Measurements from ENCODE around the gene TCF7L2.
"Not testable (repeated sequence)": the region's sequence is repeated elsewhere in the genome, so short reads cannot be mapped to it uniquely, and the experiment has no call there.

Gene TCF7L2

GRCh38 chr10:113060201-113061053, 110.4 kb downstream of the TCF7L2 start:
- in situ Hi-C loops (cut with MboI; ENCODE audit: low sequenced_read_pairs) = no loop called here

GRCh38 chr10:113061054-113061430, 111.0 kb downstream of the TCF7L2 start:
- in situ Hi-C loops (cut with MboI; ENCODE audit: low sequenced_read_pairs) = no loop called here

DNA sequence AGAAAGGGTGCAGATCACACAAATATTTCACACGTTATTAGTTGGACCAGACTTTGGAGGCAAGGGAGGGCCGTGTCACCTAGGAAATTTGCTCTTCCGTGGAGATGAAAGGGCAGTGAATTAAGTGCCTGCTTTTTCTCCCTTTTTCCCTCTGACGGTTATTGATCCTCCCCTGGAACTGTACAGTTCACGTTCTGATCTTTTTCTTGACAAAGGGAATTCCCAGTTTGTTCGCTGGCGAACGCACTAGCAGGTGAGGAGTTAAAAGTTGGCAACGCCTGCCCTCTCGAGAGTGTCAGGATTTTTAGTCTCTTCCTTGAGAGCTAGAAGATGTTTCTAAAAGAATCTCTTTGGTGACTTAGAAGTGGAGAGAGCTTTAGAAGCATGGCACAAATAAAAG, 111.5 kb downstream of the TCF7L2 start:
- in situ Hi-C loops (cut with MboI; ENCODE audit: low sequenced_read_pairs) = no loop called here

DNA sequence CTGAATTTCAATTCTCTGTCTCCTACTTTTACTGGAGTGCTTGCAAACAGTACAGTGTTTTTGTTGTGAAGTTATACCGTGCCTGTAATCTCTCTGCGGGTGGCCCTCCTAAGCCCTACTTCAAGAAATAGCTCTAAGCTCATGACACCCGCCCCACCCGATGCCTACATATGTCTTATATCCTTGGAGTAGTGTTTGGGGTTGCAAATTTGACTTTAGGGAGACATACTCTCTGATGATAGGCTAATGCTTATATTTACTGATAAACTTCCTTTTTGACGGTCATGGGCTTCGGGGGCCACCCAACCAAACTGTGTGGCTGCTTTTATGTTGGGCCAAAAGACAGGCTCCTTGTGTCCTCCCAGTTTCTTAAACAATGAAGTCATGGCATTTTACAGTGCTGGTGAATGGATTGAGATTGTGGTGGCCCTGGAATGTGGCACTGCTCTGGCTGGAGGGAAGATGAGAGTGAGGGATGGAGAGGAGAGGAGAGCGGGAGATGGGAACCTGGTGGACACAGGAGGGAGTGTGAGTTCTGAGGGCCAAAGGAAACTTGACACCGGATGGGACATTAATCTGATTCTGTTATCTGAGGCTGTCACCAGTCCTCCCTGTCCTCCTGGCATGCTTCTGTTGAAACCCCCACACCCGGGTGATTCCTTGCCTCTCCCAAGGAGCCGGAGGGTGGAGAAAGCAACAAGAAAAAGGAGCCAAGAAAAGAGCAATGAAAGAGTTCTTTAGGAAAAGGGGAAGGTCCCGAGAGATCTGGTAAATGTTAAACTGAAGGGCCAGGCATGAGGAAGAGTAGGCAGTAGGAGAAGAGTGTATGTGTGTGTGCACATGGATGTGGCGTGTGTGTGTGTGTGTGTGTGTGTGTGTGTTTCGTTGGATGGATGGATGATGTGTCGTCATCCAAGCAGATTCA, 113.3 kb downstream of the TCF7L2 start:
- in situ Hi-C loops (cut with MboI; ENCODE audit: low sequenced_read_pairs) = no loop called here

DNA sequence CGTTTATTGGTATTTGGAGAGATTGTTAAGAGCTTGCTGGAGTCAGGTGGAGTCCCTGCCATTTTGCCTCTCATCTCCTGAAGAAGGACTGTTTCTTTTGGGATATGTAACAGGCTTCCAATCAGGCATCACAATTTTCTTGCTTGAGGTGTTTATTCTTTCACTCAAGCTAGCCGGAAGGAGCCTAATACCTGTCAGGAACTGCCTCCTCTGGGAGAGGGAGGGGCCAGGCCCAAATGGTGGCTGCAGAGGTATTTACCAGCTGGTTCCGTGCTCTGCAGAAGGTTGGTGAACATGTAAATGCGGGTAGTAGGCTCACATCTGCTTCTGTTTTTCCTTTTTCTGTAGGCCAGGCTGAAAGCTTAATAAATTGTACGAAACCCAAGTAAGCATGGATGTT, 114.0 kb downstream of the TCF7L2 start:
- in situ Hi-C loops (cut with MboI; ENCODE audit: low sequenced_read_pairs) = no loop called here

GRCh38 chr10:113066120-113066519, 116.1 kb downstream of the TCF7L2 start:
- in situ Hi-C loops (cut with MboI; ENCODE audit: low sequenced_read_pairs) = not testable (repeated sequence)

GRCh38 chr10:113066561-113067312, 116.7 kb downstream of the TCF7L2 start:
- in situ Hi-C loops (cut with MboI; ENCODE audit: low sequenced_read_pairs) = no loop called here

DNA sequence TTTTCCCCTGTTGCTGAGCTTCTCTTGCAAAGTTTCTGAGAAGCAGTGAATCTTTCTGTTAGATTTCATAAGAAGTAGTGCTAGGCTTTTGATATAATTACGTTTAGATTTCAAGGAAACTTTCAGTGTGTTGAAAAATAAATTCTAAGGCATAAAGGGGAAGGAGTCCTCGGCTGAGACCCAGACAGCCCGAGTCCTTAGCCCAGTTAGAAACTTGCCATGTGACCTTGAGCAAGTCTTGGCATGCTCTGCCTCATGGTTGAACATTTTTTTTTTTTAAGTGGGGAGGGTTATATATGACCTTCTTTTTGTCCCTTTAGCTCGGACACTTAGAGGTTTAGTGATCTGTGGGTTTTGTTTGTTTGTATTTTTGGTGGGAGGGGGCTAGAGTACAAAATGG, 117.5 kb downstream of the TCF7L2 start:
- in situ Hi-C loops (cut with MboI; ENCODE audit: low sequenced_read_pairs) = no loop called here

GRCh38 chr10:113068178-113068890, 118.3 kb downstream of the TCF7L2 start:
- in situ Hi-C loops (cut with MboI; ENCODE audit: low sequenced_read_pairs) = no loop called here

DNA sequence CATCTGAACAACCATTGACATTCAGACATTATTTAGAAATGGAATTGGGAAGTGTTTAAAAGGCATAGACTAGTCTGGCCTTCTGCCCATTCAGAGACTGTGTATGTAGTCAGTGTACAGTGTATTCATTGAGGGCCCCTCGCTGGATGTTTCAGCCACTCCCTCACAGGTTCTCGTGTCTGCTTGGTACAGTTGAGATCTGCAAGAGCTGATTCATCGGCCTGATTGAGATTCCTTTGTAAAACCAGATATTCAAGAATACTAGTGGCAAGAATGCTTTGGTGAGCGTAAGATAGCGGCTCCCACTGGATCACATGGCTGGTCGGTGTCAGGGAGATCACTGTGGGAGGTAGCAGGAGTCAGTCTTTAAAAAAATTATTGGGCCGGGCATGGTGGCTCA, 119.5 kb downstream of the TCF7L2 start:
- in situ Hi-C loops (cut with MboI; ENCODE audit: low sequenced_read_pairs) = no loop called here

DNA sequence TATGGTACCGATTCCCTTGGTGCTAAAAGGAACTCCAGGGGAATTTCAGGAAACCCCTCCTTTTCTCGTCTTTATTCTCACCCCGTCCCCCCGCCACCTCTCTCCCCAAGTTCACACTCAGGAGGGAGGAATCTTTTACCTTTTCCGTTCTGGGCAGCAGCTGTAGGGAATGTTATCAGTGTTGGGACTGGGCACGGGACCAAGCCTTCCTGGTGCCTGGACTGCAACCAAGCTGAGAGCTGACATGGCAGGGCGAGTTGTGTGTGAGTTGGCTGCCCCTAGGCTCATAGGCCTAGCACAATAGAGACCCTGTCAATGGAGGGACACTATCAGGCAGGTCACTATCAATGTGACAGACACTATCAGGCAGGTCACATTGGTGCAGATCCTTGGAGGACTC, 121.4 kb downstream of the TCF7L2 start:
- in situ Hi-C loops (cut with MboI; ENCODE audit: low sequenced_read_pairs) = no loop called here

- in situ Hi-C loops (cut with MboI; ENCODE audit: low sequenced_read_pairs) = no loop called here
These were observed 123.6 kb downstream of the TCF7L2 start for GRCh38 chr10:113073549-113074189.

- in situ Hi-C loops (cut with MboI; ENCODE audit: low sequenced_read_pairs) = no loop called here
These were observed 126.9 kb downstream of the TCF7L2 start for GRCh38 chr10:113076949-113077348.

- in situ Hi-C loops (cut with MboI; ENCODE audit: low sequenced_read_pairs) = no loop called here
These were observed 128.3 kb downstream of the TCF7L2 start for GRCh38 chr10:113078282-113078907.

DNA sequence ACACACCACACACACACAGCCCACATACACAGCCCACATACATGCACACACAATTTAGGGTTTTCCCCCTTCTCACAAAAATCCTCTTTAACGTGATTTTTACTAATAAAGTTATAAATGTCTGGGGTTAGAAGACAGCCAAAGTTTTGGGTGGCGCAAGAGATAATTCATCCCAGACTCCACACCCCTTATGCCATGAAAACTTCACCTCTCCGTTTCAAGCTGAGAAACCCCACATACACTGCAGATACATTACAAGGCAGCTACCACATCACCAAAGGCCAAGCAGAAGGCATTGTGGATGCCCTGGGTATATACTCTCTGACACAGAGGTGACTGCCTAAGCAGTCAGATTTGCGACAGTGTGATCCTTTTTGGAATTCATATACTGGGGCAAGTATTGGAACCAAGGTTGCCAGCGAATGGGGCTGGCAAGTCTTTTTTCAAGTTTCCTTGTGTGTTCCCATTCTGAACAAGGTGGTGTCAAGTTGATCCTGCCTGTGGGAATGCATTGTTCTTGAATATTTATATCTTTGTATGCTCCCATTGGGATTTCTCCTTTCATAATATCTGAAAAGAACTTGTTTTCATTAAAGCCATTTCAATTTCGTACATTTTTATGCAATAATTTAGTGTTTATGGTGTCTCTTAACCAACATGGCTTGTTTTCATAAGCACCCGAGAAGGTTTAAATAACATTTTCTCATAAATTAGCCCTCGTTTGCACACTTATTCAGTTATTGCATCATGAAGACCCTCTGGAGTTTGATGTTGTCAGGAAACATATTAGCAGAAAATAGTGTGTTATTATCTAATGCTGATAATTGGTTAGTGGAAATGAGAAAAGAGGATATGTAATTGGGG, 130.2 kb downstream of the TCF7L2 start:
- in situ Hi-C loops (cut with MboI; ENCODE audit: low sequenced_read_pairs) = no loop called here

- in situ Hi-C loops (cut with MboI; ENCODE audit: low sequenced_read_pairs) = no loop called here
These were observed 130.8 kb downstream of the TCF7L2 start for GRCh38 chr10:113080925-113081229.

DNA sequence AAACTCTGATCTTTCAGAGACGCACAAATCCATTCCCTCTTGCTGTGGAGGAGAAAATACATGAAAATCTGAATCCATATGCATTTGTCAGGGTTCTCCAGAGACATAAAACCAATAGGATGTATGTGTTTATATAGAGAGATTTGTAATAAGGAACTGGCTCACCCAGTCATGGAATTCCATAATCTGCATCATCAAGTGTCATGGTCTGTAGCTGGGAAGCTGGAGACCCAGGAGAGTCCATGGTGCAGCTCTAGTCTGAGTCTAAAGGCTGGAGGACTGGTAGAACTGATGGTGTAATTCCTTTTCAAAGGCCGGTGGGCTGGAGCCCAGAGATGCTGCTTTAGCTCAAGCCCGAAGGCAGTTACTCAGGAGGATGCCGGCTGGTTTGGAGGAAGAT, 134.0 kb downstream of the TCF7L2 start:
- in situ Hi-C loops (cut with MboI; ENCODE audit: low sequenced_read_pairs) = no loop called here

DNA sequence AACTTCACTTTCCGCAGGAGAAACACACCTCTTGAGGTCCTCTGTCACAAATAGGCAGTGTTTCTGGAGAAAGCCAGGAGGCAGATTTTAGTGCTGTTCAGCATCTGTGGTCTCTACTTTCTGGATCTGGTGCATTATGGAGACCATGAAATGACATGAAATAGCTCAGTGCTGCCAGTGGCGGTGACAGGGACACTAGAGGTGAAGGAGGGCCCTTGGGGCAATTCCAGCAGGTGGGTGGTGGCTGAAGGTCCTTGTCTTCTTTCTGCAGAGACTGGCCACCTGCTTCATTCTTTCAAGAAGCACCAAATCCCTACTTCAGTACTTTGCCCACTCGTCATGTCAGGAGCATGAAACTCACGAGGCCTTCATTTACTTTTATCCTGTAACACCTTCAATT, 135.7 kb downstream of the TCF7L2 start:
- in situ Hi-C loops (cut with MboI; ENCODE audit: low sequenced_read_pairs) = no loop called here

DNA sequence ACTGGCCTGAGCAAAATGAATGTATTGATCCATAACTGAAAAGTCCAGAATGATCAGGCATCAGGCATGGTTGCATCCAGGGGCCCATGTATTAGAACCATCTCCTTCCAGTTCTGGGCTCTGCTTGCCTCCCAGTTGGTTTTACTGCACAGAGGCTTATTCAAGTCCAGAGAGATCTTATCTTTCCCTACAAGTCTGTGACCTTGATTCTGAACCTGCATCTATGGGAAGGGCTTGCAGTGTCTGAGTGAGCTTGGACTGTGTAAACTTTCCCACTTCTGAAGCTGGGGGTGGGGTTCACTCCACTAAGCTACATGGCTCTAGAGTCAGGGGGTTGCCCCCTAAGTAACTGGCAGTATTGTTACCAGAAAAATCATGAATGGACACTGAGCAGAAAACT, 136.2 kb downstream of the TCF7L2 start:
- in situ Hi-C loops (cut with MboI; ENCODE audit: low sequenced_read_pairs) = no loop called here

Measured in HL-60/S4 treated with phorbol 12-myristate 13-acetate at 8.2 ng/mL for 4 days and 3 days (cell line).